SK-N-MC (cell line): Measurements from ENCODE around the gene FBXL7.

Experiments used
- EZH2 ChIP-seq: fragments of 200-600 bp; sonication (generic); IDR thresholded peaks from one replicate; pipeline ENCODE4 v1.6.1; 2017; ENCODE audit warnings: antibody characterized with exemption
- POLR2AphosphoS5 ChIP-seq: IDR thresholded peaks from 2 replicates; pipeline ENCODE4 v1.6.1; 2012; ENCODE audit warnings: mild to moderate bottlenecking, low read depth, low read length, borderline replicate concordance

DNA sequence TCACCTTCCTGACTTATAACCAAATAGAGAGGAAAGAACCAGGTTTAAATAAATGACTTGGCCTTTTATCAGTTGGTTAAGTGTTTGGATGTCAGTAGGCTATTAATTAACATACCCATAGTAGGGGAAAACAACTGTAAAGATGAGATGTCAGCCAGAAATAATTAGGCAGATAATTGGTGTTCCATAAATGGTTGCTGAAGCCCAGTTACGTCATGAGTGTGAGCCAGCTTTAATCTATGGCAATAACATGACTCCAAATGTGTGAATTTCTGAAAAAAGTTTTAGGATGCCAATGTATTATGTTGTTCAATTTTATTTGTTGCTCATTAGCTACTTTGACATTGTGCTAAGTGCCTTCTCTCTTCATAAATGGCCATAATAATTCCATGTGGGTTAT is 180.5 kb downstream of the FBXL7 start:
- TF ChIP-seq EZH2 (no peak), POLR2AphosphoS5 (no peak)
